Activated T-helper 2 cell treated with anti-CD3 and anti-CD28 coated beads, Interferon-gamma antibody, Interleukin-2, Interleukin-4, amounts not matched to agents 10 μg/mL and 5 μg/mL and 100 μg/mL, durations not matched to agents 14 hours and 24 hours and 36 hours (primary cell): ENCODE results near the gene CNTN4. TPM values are rescaled to one million over a fixed set of nuclear protein-coding genes. Genes with fewer than 3 reads are reported as not detected.
"Not testable (repeated sequence)": the region's sequence is repeated elsewhere in the genome, so short reads cannot be mapped to it uniquely, and the experiment has no call there.

Source experiments
- DNase-seq: peaks from one replicate; pipeline ENCODE4 v3.0.0; 2021; ENCODE audit warnings: low spot score
- H3K27ac Mint-ChIP-seq: one replicate; pipeline ENCODE4 v1.8.0; 2021; ENCODE audit warnings: mixed read lengths
- H3K27me3 Mint-ChIP-seq: one replicate; pipeline ENCODE4 v1.8.0; 2021; ENCODE audit warnings: low read depth, mixed read lengths
- H3K36me3 Mint-ChIP-seq: one replicate; pipeline ENCODE4 v1.8.0; 2021; ENCODE audit warnings: low read depth, mixed read lengths
- H3K4me1 Mint-ChIP-seq: one replicate; pipeline ENCODE4 v1.8.0; 2021; ENCODE audit warnings: low read depth, mixed read lengths
- H3K4me3 Mint-ChIP-seq: one replicate; pipeline ENCODE4 v1.8.0; 2021; ENCODE audit warnings: low read depth, mild to moderate bottlenecking, moderate library complexity, mixed read lengths
- H3K9me3 Mint-ChIP-seq: one replicate; pipeline ENCODE4 v1.8.0; 2021; ENCODE audit warnings: mixed read lengths
- intact Hi-C: fragments of 100-400 bp; cut with micrococcal nuclease; formaldehyde crosslinking; loops from one replicate; pipeline ENCODE4 v1.15.1; 2023
- total RNA-seq: library from RNA; stranded (reverse); gene quantifications from 2 replicates; pipeline ENCODE4 v1.2.3, GENCODE V29; 2022

The CNTN4 gene
- total RNA-seq, 1 donor from 2014 or later = not detected

- Mint-ChIP-seq H3K4me3 (no peak overlapping the region), H3K4me1 (no peaks in the 10 kb centered on the region), H3K27ac (no peak overlapping the region), H3K27me3 (no peaks in the 10 kb centered on the region), H3K9me3 (no peaks in the 10 kb centered on the region), H3K36me3 (no peaks in the 10 kb centered on the region)
- intact Hi-C loops = no loop called here
- DNase-seq = no peak
Observed at GRCh38 chr3:2523281-2523836, 424.7 kb downstream of the CNTN4 start.

DNA sequence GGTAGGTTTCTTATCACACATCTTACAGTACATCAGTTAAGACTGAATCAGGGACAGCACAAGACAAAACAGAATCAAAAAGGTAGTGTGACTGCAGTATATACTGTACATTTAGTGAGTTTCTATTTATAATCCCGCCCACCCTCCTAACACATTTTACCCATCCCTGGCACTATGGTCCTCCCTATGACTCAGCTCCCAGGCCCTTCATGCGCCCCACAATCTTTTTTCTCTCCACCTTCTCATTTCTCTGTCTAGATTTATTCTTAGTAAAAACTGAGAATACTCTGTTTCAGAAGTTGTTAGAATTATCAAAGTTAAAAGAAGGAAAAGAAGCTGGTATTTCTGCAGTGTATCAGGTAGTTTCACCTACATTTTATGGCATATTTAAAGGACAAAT lies 427.3 kb downstream of the CNTN4 start:
- Mint-ChIP-seq H3K36me3 (no peaks in the 10 kb centered on the region), H3K4me1 (no peaks in the 10 kb centered on the region), H3K27ac (no peak overlapping the region), H3K9me3 (no peaks in the 10 kb centered on the region), H3K27me3 (no peaks in the 10 kb centered on the region), H3K4me3 (no peak overlapping the region)
- DNase-seq = no peak
- intact Hi-C loops = no loop called here

DNA sequence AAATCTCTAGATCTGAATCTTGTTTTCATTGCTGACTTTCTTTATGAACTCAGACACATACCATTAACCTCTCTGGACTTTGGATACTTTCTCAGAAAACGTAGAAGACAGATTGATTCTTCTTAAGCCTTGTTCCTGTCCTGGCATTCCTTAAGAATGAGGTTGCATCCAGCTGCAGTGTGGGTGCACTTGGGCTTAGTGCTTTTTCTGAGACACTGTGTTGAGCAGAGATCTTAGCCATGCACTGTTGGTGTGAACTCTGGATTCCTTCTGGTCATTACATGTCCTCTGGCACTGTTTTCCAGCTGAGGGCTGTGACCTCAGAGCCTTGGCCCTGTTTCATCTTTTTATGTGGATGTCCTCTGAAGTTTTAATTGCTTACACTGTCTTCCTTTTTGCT lies 428.3 kb downstream of the CNTN4 start:
- no peak overlapping the region for H3K4me3 Mint-ChIP-seq
- no peaks in the 10 kb centered on the region for H3K9me3 Mint-ChIP-seq
- H3K27ac Mint-ChIP-seq = no peak overlapping the region
- no peaks in the 10 kb centered on the region for H3K36me3 Mint-ChIP-seq
- DNase-seq = no peak
- intact Hi-C loops = no loop called here
- no peaks in the 10 kb centered on the region for H3K27me3 Mint-ChIP-seq
- no peaks in the 10 kb centered on the region for H3K4me1 Mint-ChIP-seq

- DNase-seq, H3K9me3 Mint-ChIP-seq, intact Hi-C loops, H3K27me3 Mint-ChIP-seq, H3K27ac Mint-ChIP-seq, H3K36me3 Mint-ChIP-seq, H3K4me3 Mint-ChIP-seq, H3K4me1 Mint-ChIP-seq: not testable (repeated sequence)
Observed at GRCh38 chr3:2527328-2527727, 428.7 kb downstream of the CNTN4 start.

DNA sequence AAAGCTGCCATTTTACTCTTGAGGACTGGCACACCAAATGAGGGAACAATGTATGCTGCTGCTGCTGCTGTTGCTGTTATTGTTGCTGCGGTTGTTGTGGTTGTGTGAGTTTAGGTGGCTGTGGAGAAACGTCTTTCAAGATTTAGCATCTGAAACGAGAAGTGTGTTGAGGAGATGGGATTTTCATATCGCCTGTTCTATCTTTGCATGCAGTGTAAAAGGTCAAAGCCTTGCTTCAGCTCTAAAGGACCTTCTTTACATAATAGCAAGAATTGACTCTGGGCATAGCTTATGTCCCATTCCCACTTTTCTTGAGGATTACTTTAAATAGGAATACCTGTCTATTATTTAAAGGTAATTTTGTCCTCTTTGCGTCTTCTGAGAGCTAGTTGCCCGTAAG lies 436.1 kb downstream of the CNTN4 start:
- H3K36me3 Mint-ChIP-seq, H3K9me3 Mint-ChIP-seq, H3K27ac Mint-ChIP-seq, intact Hi-C loops, DNase-seq, H3K4me1 Mint-ChIP-seq, H3K4me3 Mint-ChIP-seq, H3K27me3 Mint-ChIP-seq: not testable (repeated sequence)

GRCh38 chr3:2535206-2535605 lies 436.5 kb downstream of the CNTN4 start:
- no peak for DNase-seq
- intact Hi-C loops = no loop called here
- no peaks in the 10 kb centered on the region for H3K36me3 Mint-ChIP-seq
- H3K4me1 Mint-ChIP-seq = no peaks in the 10 kb centered on the region
- H3K27ac Mint-ChIP-seq = no peak overlapping the region
- H3K4me3 Mint-ChIP-seq = no peak overlapping the region
- no peaks in the 10 kb centered on the region for H3K9me3 Mint-ChIP-seq
- H3K27me3 Mint-ChIP-seq = no peaks in the 10 kb centered on the region

DNA sequence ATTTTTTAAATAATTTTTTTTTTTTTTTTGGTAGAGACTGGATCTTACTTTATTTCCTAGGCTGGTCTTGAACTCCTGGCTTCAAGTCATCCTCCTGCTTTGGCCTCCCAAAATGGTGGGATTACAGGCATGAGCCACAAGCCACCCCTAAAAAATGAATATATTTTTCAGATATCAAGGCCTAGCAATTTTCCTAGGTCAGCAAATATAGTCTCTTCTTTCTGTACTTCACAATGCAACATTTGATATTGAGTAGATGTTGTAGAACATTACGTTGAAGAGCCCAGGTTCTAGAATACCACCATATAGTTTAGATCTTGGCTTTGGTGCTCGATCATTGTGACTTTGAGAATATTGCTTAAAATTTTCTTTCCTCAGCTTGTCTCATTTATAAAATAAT lies 437.9 kb downstream of the CNTN4 start:
- Mint-ChIP-seq H3K27me3 (no peaks in the 10 kb centered on the region), H3K4me1 (no peaks in the 10 kb centered on the region), H3K9me3 (no peaks in the 10 kb centered on the region), H3K27ac (no peak overlapping the region), H3K4me3 (no peak overlapping the region), H3K36me3 (no peaks in the 10 kb centered on the region)
- no peak for DNase-seq
- intact Hi-C loops = no loop called here

DNA sequence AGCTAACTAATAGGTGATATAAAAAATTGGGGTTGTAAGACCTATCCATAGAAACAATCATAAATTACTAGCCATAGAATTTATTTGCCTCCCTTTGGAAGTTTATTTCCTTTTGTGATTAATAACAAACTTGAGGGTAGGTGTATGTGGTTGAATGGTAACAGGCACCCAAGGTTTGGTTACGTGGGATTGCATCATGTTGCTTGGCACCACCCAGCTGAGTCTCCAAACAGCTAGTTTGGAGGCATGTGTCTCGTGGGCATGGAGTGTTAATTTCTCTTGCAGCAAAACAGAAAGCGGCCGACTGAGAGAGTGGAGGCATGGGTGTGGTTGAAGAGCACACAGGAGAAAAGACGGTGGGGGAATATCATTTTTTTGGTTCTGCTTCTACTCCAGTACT lies 441.4 kb downstream of the CNTN4 start:
- no peak for DNase-seq
- Mint-ChIP-seq H3K36me3 (no peaks in the 10 kb centered on the region), H3K4me1 (no peaks in the 10 kb centered on the region)

GRCh38 chr3:2543247-2543646 lies 444.6 kb downstream of the CNTN4 start:
- Mint-ChIP-seq H3K27ac (no peak overlapping the region), H3K9me3 (no peaks in the 10 kb centered on the region), H3K27me3 (no peaks in the 10 kb centered on the region), H3K4me1 (no peaks in the 10 kb centered on the region), H3K36me3 (no peaks in the 10 kb centered on the region), H3K4me3 (no peak overlapping the region)
- no peak for DNase-seq
- intact Hi-C loops = no loop called here

More for the DNA sequence above, 441.4 kb downstream of the CNTN4 start:
- Mint-ChIP-seq H3K4me3 (no peak overlapping the region), H3K9me3 (no peaks in the 10 kb centered on the region), H3K27ac (no peak overlapping the region), H3K27me3 (no peaks in the 10 kb centered on the region)
- intact Hi-C loops = no loop called here

- intact Hi-C loops = no loop called here
- H3K27me3 Mint-ChIP-seq = no peaks in the 10 kb centered on the region
- H3K9me3 Mint-ChIP-seq = no peaks in the 10 kb centered on the region
- no peak overlapping the region for H3K4me3 Mint-ChIP-seq
- no peak for DNase-seq
- no peaks in the 10 kb centered on the region for H3K36me3 Mint-ChIP-seq
- no peak overlapping the region for H3K27ac Mint-ChIP-seq
- no peaks in the 10 kb centered on the region for H3K4me1 Mint-ChIP-seq
Observed at GRCh38 chr3:2544212-2544611, 445.5 kb downstream of the CNTN4 start.

- DNase-seq = no peak
- Mint-ChIP-seq H3K4me1 (no peaks in the 10 kb centered on the region), H3K27me3 (no peaks in the 10 kb centered on the region), H3K36me3 (no peaks in the 10 kb centered on the region), H3K4me3 (no peak overlapping the region), H3K9me3 (peaks cover under 1% of the 10 kb centered on the region), H3K27ac (no peak overlapping the region)
- intact Hi-C loops = no loop called here
Observed at GRCh38 chr3:2544718-2545117, 446.1 kb downstream of the CNTN4 start.

DNA sequence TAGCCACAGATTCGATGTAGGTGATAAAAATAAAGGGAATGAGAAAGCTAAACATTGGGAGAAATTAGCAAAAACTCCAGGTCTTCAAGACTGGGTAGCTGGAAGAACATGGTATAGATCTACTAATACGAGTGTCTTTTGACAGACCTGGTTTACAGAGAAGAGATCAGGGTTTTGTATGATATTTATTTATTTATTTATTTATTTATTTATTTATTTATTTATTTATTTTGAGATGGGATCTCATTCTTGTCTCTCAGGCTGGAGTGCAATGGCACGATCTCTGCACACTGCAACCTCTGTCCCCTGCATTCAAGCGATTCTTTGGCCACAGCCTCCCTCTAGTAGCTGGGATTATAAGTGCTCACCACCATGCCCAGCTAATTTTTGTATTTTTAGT lies 448.4 kb downstream of the CNTN4 start:
- Mint-ChIP-seq H3K4me1 (no peaks in the 10 kb centered on the region), H3K4me3 (no peak overlapping the region)

DNA sequence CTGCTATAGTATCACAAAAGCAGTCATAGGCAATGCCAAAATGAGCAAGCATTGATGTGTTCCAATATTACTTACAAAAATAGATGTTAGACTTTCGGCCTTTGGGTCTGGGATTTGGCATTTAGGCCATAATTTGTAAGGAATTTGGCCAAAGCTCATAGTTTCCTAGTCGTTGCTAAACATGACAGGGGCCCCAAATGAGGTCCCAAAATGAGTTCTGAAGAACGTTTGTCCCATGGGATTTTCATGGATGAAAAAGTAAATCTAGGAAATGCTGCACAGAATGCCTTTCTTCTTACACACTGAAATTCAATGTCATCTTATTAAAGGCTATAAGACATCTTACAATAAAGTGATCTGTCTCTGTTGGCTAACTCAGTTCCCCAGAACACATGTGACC lies 456.0 kb downstream of the CNTN4 start:
- Mint-ChIP-seq H3K4me3 (no peak overlapping the region), H3K27ac (no peak overlapping the region), H3K4me1 (no peaks in the 10 kb centered on the region), H3K27me3 (no peaks in the 10 kb centered on the region), H3K9me3 (peaks cover 6% of the 10 kb centered on the region), H3K36me3 (no peaks in the 10 kb centered on the region)
- intact Hi-C loops = no loop called here
- DNase-seq = no peak

More for the DNA sequence above, 448.4 kb downstream of the CNTN4 start:
- Mint-ChIP-seq H3K27me3 (no peaks in the 10 kb centered on the region), H3K36me3 (no peaks in the 10 kb centered on the region), H3K27ac (no peak overlapping the region), H3K9me3 (peaks cover 6% of the 10 kb centered on the region)
- DNase-seq = no peak
- intact Hi-C loops = no loop called here

DNA sequence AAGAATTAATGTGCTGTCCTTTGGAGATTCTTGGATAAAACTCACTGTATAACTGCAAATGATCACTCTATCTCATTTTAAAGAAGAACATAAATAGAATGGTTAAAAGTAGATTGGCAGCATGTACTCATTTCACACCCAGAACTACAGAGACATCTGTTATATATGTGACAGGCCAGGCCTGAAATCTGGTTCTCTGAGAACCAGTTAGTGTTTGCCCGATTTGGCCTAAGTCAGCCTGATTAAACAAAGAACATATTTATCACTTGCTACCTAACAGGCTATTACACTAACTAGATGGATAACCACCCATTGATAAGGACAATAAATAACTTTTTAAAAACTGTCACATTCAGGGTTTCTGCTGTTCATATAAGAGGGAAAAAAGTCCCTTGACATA lies 460.1 kb downstream of the CNTN4 start:
- intact Hi-C loops = no loop called here
- no peak overlapping the region for H3K27ac Mint-ChIP-seq
- H3K27me3 Mint-ChIP-seq = no peaks in the 10 kb centered on the region
- H3K9me3 Mint-ChIP-seq = no peaks in the 10 kb centered on the region
- no peaks in the 10 kb centered on the region for H3K4me1 Mint-ChIP-seq
- H3K4me3 Mint-ChIP-seq = no peak overlapping the region
- no peaks in the 10 kb centered on the region for H3K36me3 Mint-ChIP-seq
- DNase-seq = no peak
